HG03457 (cell line): Measurements from ENCODE around the gene FGF9.

Experiments used
- ATAC-seq: cut with Tn5 transposase; IDR thresholded peaks from one replicate; pipeline ENCODE4 v1.9.1; 2021; ENCODE audit warnings: moderate number of reproducible peaks; ENCODE audit not compliant: unreplicated experiment

FGF9 gene

DNA sequence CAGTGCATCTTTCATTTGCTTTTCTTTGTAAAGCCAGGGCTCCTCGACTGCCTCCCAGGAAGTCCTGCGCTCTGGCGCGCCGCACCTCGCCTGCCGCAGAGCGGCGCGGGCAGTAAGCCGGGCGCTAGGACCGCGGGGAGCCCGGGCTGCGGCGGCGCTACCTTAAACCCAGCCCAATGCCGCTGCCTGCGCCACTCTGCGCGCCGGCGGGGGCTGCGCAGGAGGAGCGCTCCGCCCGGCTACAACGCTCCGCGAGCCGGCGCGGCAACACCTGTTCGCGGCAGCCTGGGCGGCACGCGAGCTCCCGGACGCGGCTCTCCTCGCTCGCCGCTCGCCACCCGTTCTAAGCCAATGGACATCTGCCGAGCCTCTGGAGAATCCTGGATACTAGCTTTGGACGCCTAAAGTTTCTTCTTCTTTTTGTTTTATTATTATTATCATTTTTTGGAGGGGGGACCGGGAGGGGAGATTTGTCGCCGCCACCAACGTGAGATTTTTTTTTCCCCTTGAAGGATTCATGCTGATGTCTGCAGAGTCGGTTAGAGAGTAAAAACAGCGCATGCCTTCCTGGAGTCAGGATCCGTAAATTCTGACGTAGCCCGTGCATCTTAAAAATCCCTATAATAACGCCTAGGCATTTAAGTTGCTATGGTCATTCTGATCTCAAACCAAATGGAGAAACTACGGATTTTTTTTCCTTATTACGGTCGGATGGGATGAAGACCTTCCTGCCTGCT lies at the start of gene FGF9:
Gene FGF9 (plus strand): TSS at position 191 of the 737 bp plus-strand sequence. CDS start 840 bp downstream, outside the sequence.
- peak; percentile 79 for ATAC-seq

DNA sequence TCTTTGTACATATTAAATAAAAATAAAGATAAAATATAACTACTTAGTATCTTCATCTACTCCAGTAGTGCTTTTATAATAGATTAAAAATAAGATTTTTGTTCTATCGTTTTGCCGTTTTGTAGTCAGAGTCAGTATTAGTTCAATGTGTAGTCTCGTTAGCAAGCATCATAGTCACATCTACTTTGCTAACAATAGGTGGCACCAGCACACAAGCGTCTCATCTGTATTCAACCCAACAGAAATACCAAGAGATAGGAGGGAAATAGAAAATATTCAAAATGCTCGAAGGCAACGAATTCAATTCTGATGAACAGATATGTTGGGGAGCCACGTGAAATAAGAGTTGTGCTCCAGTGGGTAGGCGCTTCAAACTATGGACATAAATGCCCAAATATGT lies 45.5 kb upstream of the FGF9 start:
- ATAC-seq, result no peak

DNA sequence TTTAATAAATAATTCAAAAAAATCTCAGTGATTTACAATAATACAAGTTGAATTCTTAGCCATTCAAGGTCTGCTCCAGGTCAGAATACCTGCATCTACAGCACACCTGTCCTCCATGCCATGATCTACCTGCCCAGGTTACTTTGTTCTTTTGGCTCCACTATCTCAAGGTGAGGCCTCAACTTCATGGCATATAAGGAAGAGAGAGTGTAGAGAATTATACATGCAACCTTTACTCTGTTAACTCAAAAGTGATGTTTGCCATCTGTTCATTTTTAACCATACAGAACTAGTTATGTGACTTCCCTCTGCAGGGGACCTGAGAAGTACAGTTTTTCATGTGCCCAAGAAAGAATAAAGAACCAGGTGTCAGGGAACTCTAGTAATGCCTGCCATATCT lies 38.7 kb upstream of the FGF9 start:
- ATAC-seq, result no peak

DNA sequence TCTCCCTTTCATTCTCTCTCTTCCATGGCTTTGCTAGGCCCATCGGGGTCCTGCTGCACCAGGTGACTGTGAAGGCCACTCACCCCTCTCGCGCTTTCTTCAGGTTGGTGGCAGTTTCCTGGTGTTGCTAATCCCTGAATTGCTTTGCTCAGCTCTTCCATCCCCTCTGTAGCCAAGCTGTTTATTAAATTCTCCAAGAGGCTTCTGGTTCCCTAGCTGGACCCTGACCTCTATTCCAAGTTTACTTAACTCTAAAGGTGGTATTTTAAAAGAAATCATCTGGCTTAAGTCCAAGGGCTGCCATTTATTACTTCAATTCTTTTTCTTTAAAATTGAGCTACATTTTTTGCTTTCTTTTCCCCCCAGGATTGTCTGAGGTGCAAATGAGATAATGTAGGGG lies 34.2 kb upstream of the FGF9 start:
- no peak for ATAC-seq

DNA sequence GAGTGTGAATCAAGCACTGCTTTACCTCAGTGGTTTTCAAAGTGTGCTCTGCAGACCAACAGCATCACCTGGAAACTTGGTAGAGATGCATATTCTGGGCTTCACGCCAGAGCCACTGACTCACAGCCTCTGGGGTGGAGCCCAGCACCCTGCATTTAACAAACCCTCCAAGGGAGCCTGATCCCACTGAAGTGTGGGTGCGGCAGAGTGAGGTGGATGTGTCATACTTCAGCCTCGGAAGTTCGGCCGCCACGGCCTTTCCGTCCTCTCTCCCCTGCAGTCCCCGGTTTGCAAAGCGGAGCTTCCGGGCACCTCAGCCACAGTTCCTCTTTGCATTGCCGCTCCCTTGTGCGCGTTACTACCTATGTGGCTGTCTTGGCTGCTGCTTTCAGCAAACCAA lies 33.6 kb upstream of the FGF9 start:
- ATAC-seq, result no peak

DNA sequence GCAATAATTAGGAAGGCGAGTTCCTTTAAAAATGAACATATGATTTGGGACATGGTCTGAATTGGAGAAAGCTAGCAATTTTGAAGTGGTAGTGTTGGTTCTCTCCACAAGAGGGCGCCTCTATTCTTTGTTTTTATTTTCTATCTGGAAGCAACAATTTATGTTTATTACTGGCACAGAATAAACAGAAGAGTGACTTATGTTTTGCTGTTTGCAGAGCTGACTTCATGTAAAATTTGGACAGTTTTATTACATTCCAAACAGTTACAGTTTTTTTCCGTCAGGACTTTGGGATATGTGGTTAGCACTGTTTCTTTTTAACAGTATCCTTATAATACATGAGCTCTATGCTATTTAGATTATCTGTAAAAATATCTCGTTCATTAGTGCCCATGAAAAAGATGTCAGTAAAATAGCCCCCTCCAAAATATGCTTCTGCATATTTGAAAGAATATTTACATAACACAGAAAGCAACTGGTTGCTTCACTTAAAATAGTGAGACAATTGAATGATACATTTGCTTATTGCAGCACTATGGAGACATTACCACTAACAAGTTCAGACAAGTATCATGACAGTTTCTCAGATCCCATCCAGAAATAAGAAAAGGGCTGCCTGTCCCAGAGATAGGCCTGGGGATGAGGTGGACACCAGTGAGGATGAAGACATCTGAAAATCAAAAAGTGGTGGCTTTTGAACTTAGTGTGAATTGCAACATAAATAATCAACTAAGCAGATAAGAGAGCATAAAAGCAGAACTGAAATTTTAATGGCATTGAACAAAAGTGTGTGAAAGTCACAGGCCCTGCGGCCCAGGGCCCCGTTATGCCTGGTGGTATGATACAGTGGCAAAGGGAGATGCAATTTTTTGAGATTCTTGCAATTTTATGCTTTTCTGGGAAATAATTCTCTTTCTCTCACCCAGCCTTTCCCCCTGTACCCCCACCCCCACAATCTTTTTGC lies 32.3 kb upstream of the FGF9 start:
- no peak for ATAC-seq

DNA sequence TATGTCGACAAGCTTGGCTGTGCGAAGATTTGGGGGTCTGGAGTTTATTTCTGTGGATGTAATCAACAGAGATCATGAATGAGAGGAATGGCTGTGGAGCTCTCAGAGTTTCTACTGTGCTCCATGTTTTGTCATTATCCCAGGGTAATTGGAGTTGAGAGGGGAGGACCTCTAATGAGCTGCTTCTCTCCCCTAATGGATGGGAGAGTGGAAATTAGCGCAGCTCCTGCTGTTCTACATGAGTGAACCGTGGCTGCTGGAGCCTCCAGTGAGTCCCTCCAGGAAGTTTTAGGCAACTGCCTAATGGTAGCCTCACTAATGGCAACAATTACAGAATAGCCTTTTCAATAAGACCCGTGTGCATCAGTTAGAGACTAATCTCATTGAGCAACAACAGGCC lies 31.3 kb upstream of the FGF9 start:
- ATAC-seq, result no peak

DNA sequence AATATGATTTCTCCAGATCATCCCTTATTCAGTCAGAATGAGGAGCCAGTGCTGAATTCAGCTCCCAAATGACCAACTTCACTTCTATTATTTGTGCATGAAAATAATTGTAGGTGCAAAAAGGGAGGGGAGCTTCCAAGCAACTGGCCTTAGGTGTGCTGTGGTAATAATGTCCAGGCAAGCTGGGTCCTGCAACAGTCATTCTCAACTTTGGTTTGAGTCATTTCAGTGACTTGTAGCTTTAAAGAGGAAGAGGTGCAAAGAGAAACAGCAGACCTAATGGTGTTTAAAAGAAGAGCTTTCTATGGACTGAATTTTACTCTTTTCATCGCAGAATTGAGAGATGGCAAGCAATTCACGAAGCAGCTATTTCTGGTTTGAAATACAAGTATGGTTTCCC lies 29.2 kb upstream of the FGF9 start:
- ATAC-seq, result no peak

DNA sequence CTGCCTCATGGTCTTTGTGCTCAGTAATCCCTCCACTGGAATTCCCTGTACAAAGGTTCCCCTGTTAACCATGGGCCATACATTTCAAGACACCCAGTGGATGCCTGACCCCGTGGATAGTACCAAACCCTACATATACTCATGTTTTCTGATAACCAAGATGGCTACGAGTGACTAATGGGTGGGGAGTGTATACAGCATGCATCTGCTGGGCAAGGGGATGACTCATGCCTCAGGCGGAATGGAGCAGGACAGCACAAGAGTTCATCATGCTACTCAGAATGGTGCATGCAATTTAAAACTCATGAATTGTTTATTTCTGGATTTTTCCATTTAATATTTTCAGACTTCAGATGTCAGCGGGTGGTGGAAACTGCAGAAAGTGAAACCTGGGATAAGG lies 13.3 kb upstream of the FGF9 start:
- no peak for ATAC-seq

DNA sequence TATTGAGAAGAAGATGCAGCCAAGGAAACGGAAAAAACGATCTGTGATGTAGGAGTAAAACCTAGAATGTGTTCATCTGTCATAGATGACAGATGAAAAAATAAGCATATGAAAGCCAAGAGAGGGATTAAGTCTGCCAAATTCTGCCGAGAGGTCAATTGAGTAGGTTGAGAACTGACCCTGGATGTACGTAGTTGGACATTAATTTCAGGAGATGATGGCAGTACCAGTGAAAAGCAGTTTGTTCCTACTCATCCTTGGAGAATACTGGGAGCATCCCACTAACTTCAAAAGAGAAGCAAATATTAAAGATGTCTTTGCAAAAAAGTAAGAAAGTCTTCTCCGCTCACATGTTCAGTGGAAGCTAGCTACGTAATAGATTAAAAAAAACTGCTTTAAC lies 11.8 kb upstream of the FGF9 start:
- ATAC-seq, result no peak

DNA sequence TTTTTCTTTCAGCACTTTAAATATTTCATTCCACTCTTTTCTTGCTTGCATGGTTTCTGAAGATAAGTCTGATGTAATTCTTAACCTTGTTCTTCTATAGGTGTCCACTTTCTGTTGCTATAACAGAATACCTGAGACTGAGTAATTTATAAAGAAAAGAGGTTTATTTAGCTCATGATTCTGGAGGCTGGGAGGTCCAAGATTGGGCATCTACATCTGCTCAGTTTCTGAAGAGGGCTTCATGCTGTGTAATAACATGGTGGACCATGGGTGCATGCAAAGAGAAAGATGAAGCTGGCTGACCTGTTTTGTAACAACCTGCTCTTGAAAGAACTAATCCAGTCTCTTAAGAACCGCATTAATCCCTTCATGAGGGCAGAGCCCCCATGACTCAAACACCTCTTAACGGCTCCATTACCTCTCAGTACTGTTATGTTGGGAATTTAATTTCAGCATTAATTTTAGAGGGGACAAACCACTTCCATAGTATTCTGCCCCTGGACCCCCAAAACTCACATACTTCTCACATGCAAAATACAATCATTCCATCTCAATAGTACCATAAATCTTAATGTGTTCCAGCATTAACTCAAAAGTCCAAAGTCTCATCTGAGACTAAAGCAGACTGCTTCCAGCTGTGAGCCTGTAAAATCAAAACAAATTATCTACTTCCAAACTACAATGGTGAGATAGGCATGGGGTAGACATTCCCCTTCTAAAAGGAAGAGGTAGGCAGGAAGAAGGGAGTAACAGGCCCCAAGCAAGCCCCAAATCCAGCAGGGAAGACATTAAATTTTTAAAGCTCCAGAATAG lies 9.6 kb upstream of the FGF9 start:
- ATAC-seq, result no peak

DNA sequence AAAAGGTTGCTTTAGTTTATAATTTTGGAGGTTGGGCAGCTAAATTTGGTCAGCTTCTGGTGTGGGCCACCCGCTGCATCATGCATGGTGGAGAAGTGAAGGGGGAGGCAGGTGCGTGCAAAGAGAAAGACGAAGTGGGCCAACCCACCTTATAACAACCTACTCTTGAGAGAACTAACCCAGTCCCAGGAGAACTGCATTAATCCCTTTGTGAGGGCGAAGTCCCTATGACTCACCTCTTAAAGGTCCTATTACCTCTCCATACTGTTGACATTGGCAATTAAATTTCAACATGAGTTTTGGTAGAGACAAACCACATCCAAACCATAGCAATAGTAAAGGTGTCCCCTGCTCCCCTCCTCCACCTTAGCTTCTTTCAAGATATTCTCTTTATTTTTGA lies 7.7 kb upstream of the FGF9 start:
- ATAC-seq, result no peak

DNA sequence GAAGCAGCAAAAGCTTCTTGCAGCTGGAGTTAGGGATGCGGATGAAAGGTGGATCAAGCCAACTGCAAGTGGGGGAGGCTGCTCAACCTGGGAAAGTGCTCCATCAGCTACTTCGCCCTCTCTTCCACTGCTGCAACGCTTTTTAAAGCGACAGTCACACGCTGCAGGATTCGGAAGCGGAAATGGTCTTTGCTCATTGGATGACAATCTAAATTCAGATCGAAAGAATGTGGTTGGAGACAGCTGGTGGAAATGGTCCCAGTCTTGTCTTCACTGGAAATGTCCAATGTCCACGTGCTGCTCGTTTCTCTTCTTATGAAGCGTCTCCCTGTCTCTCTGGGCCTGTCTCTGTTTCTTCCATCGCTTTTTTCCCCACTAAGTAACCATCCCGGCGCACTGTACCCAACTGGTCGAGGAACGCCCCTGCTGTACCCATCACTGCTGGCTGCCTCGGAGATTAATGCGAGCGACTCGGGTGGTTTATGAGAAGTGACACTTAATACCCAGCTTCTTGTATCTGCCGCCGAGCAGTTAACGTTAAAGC lies 2.1 kb upstream of the FGF9 start:
- ATAC-seq, result no peak

DNA sequence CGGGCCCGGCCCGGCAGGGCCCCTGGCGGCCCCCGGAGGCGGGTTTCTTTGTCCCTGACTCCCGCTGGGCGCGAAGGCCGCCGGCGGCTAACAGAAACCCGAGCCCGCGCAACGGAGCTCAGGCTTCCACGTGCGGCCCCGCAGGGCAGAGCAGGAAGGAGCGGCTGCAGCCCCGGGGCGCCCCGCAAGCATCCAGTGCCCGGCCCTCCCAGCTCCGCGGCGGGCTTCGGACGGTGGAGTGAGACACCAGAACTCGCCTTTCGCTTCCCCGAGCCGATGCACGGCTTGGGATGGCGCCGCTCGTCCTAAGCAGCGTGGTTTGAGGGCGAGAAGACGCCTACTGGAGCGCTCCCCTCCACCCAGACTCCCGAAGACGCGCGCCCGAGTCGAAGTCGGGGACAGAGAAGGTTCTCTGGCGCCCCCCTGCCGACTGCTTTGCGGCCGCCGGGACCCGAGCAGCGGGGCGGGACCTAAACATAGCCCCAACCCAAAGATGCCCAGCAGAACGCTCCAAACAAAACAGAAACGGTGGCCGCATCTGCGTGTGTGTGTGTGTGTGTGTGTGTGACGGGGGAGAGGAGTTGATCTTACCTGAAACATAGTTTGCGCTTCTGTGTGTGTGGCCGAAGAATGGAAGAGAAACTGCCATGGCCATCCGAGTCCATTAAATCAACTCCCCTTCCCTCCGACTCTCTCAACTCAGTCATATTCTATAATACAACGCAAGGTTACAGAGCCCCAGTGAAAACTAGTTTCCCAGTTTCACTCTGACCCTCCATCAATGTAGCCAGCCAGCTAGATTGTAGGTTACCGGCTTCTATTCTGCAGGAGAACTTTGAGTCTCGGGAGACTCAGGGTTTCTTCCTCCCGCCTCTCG lies 629 bp upstream of the FGF9 start:
- ATAC-seq, result no peak

DNA sequence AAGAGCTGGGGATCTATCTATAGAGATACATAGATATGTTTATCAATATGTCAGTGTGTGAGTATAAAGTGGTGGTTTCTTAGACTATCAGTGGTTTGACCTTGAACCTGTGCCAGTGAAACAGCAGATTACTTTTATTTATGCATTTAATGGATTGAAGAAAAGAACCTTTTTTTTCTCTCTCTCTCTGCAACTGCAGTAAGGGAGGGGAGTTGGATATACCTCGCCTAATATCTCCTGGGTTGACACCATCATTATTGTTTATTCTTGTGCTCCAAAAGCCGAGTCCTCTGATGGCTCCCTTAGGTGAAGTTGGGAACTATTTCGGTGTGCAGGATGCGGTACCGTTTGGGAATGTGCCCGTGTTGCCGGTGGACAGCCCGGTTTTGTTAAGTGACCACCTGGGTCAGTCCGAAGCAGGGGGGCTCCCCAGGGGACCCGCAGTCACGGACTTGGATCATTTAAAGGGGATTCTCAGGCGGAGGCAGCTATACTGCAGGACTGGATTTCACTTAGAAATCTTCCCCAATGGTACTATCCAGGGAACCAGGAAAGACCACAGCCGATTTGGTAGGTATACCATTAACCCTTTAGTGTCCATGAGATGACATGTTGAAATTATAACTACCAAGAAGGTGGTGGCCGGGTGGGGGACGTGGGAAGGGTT lies 880 bp downstream of the FGF9 start:
- no peak for ATAC-seq

DNA sequence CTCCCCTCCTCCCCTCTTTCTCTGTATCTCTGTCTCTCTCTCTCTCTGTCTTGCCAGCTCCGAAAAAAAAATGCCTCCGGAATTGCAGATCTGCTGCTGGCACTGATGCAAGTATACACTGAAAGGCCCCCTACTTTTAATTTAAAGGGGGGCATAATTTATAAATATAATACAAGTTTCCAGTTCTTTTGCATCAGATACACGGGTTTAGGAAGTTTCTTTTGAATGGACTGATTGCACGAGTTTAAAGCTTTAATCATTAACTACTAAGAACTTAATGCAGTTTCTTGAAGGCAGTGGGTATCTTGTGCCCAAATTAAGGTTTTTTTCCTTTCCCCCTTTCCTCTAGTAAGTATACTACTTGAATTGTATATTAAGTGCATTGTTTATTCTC lies 1.4 kb downstream of the FGF9 start:
- no peak for ATAC-seq

DNA sequence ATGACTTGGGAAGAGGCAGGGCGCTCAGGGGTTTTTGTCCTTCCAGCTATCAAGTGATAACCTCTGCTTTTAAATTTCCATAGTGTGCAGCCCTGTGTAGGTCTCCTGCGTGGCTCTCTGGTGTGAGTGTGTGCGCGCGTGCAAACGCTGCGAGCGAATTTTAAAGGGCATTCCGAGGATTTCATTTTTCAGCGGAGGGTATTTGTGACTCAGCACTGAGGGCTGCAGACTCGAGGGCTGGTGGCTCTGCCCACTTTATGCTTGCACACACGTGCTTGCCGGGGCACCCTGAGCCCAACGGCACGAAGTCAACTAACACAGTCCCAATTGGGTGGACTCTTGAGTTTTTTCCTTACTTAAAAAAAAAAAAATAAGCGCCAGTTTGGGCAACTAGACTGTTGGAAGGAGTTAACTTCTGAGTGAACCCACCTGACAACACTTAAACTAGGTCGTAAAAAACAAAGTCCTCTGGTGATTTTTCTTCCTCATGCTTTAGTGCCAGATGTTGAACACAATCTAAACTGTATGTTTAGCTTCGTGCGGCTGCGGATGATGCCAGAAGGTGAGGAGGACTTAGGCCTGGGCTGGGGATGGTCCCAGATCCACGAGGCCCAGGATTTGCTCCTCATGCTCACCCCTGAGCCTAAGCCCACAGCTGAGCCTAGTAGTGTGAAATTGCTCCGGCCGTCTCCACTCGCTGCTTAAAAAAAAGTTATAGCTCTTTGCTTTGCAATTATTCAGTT lies 2.1 kb downstream of the FGF9 start:
- no peak for ATAC-seq

DNA sequence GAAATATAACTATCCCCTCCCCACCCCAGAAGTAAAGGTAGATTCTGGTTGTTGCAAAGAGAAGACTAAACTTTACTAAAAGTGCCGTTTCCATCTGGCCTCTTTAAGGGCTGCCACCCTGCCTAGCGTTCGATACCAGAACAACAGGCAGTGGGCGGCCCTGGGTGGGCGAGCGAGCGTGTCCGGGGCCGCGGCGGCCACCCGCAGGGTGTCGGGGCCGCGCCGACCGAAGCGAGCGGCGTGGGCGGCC lies 2.6 kb downstream of the FGF9 start:
- no peak for ATAC-seq

DNA sequence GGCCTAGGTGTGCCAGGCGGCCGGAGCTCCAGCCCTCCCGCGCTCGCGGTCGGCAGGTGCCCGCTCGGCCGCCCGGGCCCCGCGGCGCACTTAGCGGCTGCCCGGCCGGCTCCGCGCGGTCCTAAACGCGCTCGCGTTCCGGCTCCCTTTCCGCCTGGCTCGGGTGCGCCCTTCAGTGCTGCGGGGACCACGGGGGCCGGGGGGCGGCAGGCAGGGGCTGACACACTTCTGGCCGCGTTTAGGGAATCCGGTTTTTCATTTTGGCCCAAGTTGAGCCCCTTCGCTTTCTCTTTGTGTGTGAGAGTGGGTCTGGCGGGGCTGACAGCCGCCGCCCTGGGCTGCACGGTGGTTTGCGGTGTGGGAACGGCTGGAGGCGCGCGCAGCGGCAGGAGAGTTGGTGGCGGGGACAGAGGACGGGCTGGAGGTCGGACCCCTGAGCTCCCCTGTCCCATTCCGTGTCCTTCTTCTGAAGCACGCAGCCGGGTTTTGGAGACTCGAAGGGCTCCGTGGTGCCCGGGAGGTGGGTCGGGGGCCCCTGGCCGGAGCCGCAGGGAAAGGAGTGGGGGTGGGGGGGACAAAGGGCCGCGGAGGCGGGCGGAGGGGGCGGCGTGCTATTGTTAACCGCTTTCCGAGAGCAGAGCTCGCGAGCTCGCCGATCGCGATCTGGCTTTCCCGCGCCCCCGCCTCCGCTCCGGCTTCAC lies 3.1 kb downstream of the FGF9 start:
- ATAC-seq, result no peak
